GM23338 (cell line): ENCODE measurements around the gene ADCYAP1R1. TPM values are rescaled to one million over a fixed set of nuclear protein-coding genes. Genes with fewer than 3 reads are reported as not detected.

Experiments
- ATAC-seq: fragments of 200-7000 bp; cut with Tn5 transposase; 3 replicates; pipeline ENCODE4 v1.9.1; 2020
- DNase-seq: peaks from one replicate; pipeline ENCODE4 v3.0.0-alpha.2; 2015; ENCODE audit warnings: low spot score
- H2AFZ ChIP-seq: fragments of 200-600 bp; sonication (generic); 2 replicates; pipeline ENCODE4 v1.8.0; 2016; ENCODE audit warnings: antibody characterized with exemption, mild to moderate bottlenecking, moderate library complexity
- H3F3A ChIP-seq: fragments of 200-600 bp; sonication (generic); replicated peaks from 2 replicates; pipeline ENCODE4 v1.8.0; 2017; ENCODE audit warnings: antibody characterized with exemption, mixed run types, low read depth
- H3K27ac ChIP-seq: fragments of 200-600 bp; sonication (generic); 2 replicates; pipeline ENCODE4 v1.6.1; 2016; ENCODE audit warnings: low read depth
- H3K27me3 ChIP-seq: fragments of 200-600 bp; sonication (generic); 2 replicates; pipeline ENCODE4 v1.8.0; 2016; ENCODE audit warnings: mild to moderate bottlenecking, mixed run types, moderate library complexity; ENCODE audit not compliant: insufficient read depth
- H3K36me3 ChIP-seq: fragments of 200-600 bp; sonication (generic); 2 replicates; pipeline ENCODE4 v1.8.0; 2016; ENCODE audit warnings: mild to moderate bottlenecking; ENCODE audit not compliant: insufficient read depth
- H3K4me1 ChIP-seq: fragments of 200-600 bp; sonication (generic); 2 replicates; pipeline ENCODE4 v1.8.0; 2016; ENCODE audit warnings: mild to moderate bottlenecking, moderate library complexity; ENCODE audit not compliant: insufficient read depth
- H3K4me2 ChIP-seq: fragments of 200-600 bp; sonication (generic); 2 replicates; pipeline ENCODE4 v1.7.1; 2017; ENCODE audit warnings: mixed run types
- H3K4me3 ChIP-seq: fragments of 200-600 bp; sonication (generic); 2 replicates; pipeline ENCODE4 v1.6.1; 2016; ENCODE audit warnings: mixed run types
- H3K79me2 ChIP-seq: fragments of 200-600 bp; sonication (generic); replicated peaks from 2 replicates; pipeline ENCODE4 v1.8.0; 2017; ENCODE audit warnings: mild to moderate bottlenecking; ENCODE audit not compliant: insufficient read depth
- H3K9me2 ChIP-seq: fragments of 200-600 bp; sonication (generic); 2 replicates; pipeline ENCODE4 v1.8.0; 2017; ENCODE audit not compliant: insufficient read depth
- H4K20me1 ChIP-seq: fragments of 200-600 bp; sonication (generic); replicated peaks from 2 replicates; pipeline ENCODE4 v1.8.0; 2017; ENCODE audit warnings: mild to moderate bottlenecking; ENCODE audit not compliant: insufficient read depth
- H3K27ac Mint-ChIP-seq: 2 replicates; pipeline ENCODE4 v1.8.0; 2020; ENCODE audit warnings: inconsistent platforms, mild to moderate bottlenecking, moderate library complexity, mixed read lengths
- H3K27me3 Mint-ChIP-seq: 3 replicates; pipeline ENCODE4 v1.8.0; 2022; ENCODE audit warnings: low read depth, mild to moderate bottlenecking, moderate library complexity, mixed read lengths, inconsistent platforms; ENCODE audit not compliant: insufficient read depth, poor library complexity
- H3K36me3 Mint-ChIP-seq: 3 replicates; pipeline ENCODE4 v1.8.0; 2021; ENCODE audit warnings: low read depth, mild to moderate bottlenecking, inconsistent platforms, moderate library complexity, mixed read lengths
- H3K4me1 Mint-ChIP-seq: 3 replicates; pipeline ENCODE4 v1.8.0; 2020; ENCODE audit warnings: mild to moderate bottlenecking, inconsistent platforms, mixed read lengths
- H3K4me3 Mint-ChIP-seq: 3 replicates; pipeline ENCODE4 v1.8.0; 2021; ENCODE audit warnings: moderate library complexity, mild to moderate bottlenecking, inconsistent platforms, mixed read lengths
- H3K9me3 Mint-ChIP-seq: 3 replicates; pipeline ENCODE4 v1.8.0; 2020; ENCODE audit warnings: moderate library complexity, mild to moderate bottlenecking, inconsistent platforms, mixed read lengths
- CREB1 ChIP-seq: fragments of 250-450 bp; sonication (Bioruptor Pico); IDR thresholded peaks from 2 replicates; pipeline ENCODE4 v1.5.0; 2020; ENCODE audit warnings: low read depth, mild to moderate bottlenecking, moderate library complexity
- CTCF ChIP-seq, 2 experiments: fragments of 200-600 bp in 1 of 2; sonication (generic) in 1 of 2; conservative IDR thresholded peaks; 2 replicates each; pipeline versions ENCODE4 v1.5.1 to v1.6.1; 2016 to 2017; ENCODE audit warnings: antibody characterized with exemption in 2 of 2, low read depth in 2 of 2, mild to moderate bottlenecking in 2 of 2, moderate library complexity in 1 of 2
- ETS1 ChIP-seq: IDR thresholded peaks from 2 replicates; pipeline ENCODE4 v1.6.1; 2016; ENCODE audit warnings: antibody characterized with exemption
- EZH2 ChIP-seq: fragments of 200-600 bp; sonication (generic); IDR thresholded peaks from one replicate; pipeline ENCODE4 v1.8.0; 2017; ENCODE audit warnings: antibody characterized with exemption, mild to moderate bottlenecking, low read depth; ENCODE audit not compliant: unreplicated experiment
- EZH2phosphoT487 ChIP-seq: fragments of 200-600 bp; sonication (generic); IDR thresholded peaks from one replicate; pipeline ENCODE4 v1.8.1; 2018; ENCODE audit warnings: antibody characterized with exemption; ENCODE audit not compliant: unreplicated experiment
- JUNB ChIP-seq: IDR thresholded peaks from one replicate; pipeline ENCODE4 v1.6.1; 2016; ENCODE audit warnings: antibody characterized with exemption; ENCODE audit not compliant: unreplicated experiment
- NANOG ChIP-seq: IDR thresholded peaks from 2 replicates; pipeline ENCODE4 v1.6.1; 2016; ENCODE audit warnings: antibody characterized with exemption, borderline replicate concordance
- POLR2AphosphoS5 ChIP-seq: IDR thresholded peaks from 2 replicates; pipeline ENCODE4 v1.6.1; 2016; ENCODE audit warnings: antibody characterized with exemption, low read depth
- REST ChIP-seq: IDR thresholded peaks from one replicate; pipeline ENCODE4 v1.6.1; 2018; ENCODE audit warnings: antibody characterized with exemption; ENCODE audit not compliant: unreplicated experiment
- STAT1 ChIP-seq: IDR thresholded peaks from one replicate; pipeline ENCODE4 v1.6.1; 2016; ENCODE audit warnings: antibody characterized with exemption; ENCODE audit not compliant: unreplicated experiment
- ZNF114 ChIP-seq: fragments of 250-450 bp; sonication (Bioruptor Pico); IDR thresholded peaks from 2 replicates; pipeline ENCODE4 v1.5.0; 2020; ENCODE audit warnings: mild to moderate bottlenecking, moderate library complexity
- ZNF331 ChIP-seq: fragments of 250-450 bp; sonication (Bioruptor Pico); IDR thresholded peaks from 2 replicates; pipeline ENCODE4 v1.5.0; 2020; ENCODE audit warnings: low read depth, mild to moderate bottlenecking, moderate library complexity
- ZNF462 ChIP-seq: fragments of 250-450 bp; sonication (Bioruptor Pico); IDR thresholded peaks from 2 replicates; pipeline ENCODE4 v1.5.0; 2020; ENCODE audit warnings: mild to moderate bottlenecking, moderate library complexity
- polyA plus RNA-seq: library from polyadenylated mRNA; unstranded; fragments of >200 nt; fragmentation: Nextera tagmentation; extraction: Ambion mirVana; gene quantifications from 2 replicates; pipeline ENCODE4 v1.2.1, GENCODE V29; 2016
- total RNA-seq: library from RNA; depleted of rRNA; stranded (reverse); fragments of >200 nt; shearing (Covaris generic); gene quantifications from 2 replicates; pipeline ENCODE4 v1.2.3, GENCODE V29; 2014

ADCYAP1R1 gene
- total and polyA plus RNA-seq, 2 experiments from 2014 or later, result 1.8 to 10.6 TPM

- TF ChIP-seq JUNB, result no peak
- TF ChIP-seq REST, result no peak
- TF ChIP-seq STAT1, result no peak
- no peak for TF ChIP-seq ZNF462 (CRISPR knock-in tag)
- no peak for TF ChIP-seq CREB1 (CRISPR knock-in tag)
- no peak for TF ChIP-seq POLR2AphosphoS5
- TF ChIP-seq ZNF114 (CRISPR knock-in tag), result no peak
- TF ChIP-seq EZH2, result no peak
- no peak for TF ChIP-seq NANOG
- TF ChIP-seq CTCF (conservative IDR thresholded peaks at IDR 0.05; ENCODE audit: low read depth in 2 of 2), result no peak
- TF ChIP-seq ZNF331 (CRISPR knock-in tag), result no peak
- no peak for TF ChIP-seq ETS1
- TF ChIP-seq EZH2phosphoT487, result no peak
- Histone ChIP-seq H3K79me2 (no peaks in the 10 kb centered on the region), H3K9me2 (no peaks in the 10 kb centered on the region), H3K4me2 (no peak overlapping the region), H3K4me1 (no peaks in the 10 kb centered on the region), H4K20me1 (0 out of 2 replicates have a peak, but pooled peaks cover under 1% of the 10 kb centered on the region), H3K27ac (no peak overlapping the region), H3F3A (no peaks in the 10 kb centered on the region), H3K36me3 (no peaks in the 10 kb centered on the region), H3K4me3 (no peak overlapping the region), H2AFZ (no peak overlapping the region), H3K27me3 (no peaks in the 10 kb centered on the region)
- no peak for DNase-seq
- H3K4me1 Mint-ChIP-seq, result no peaks in the 10 kb centered on the region; the same call in 2 of the 3 replicates
- H3K36me3 Mint-ChIP-seq, result peaks cover 3% of the 10 kb centered on the region; the same call in 1 of the 3 replicates
- H3K27me3 Mint-ChIP-seq, result peaks cover 10% of the 10 kb centered on the region
- no peak overlapping the region for H3K27ac Mint-ChIP-seq
- no peaks in the 10 kb centered on the region for H3K9me3 Mint-ChIP-seq
- H3K4me3 Mint-ChIP-seq, result no peak overlapping the region
- ATAC-seq, result no peak
Observed at GRCh38 chr7:31066516-31067130, 14.5 kb downstream of the ADCYAP1R1 start.
